Naive B cell (primary cell): ENCODE measurements around the gene USP6. TPM values are rescaled to one million over a fixed set of nuclear protein-coding genes. Genes with fewer than 3 reads are reported as not detected.
"Not testable (repeated sequence)": the region's sequence is repeated elsewhere in the genome, so short reads cannot be mapped to it uniquely, and the experiment has no call there.

Experiments
- ATAC-seq, 2 donors: fragments of 150-1000 bp; cut with Tn5 transposase; 2 replicates each; pipeline ENCODE4 v1.10.0; 2021; ENCODE audit warnings: low read depth in 2 of 2, mild to moderate bottlenecking in 2 of 2, moderate library complexity in 2 of 2
- DNase-seq: peaks from one replicate; pipeline ENCODE4 v3.0.0; 2022
- H3K27ac Mint-ChIP-seq, 6 donors: one replicate each; pipeline ENCODE4 v1.8.0; 2020 to 2022; ENCODE audit warnings: mild to moderate bottlenecking in 6 of 6, mixed read lengths in 6 of 6, moderate library complexity in 5 of 6, inconsistent platforms in 2 of 6
- H3K27me3 Mint-ChIP-seq, 3 donors: one replicate each; pipeline ENCODE4 v1.8.0; 2021 to 2022; ENCODE audit warnings: mixed read lengths in 3 of 3, mild to moderate bottlenecking in 1 of 3
- H3K36me3 Mint-ChIP-seq, 2 donors: one replicate each; pipeline ENCODE4 v1.8.0; 2020 to 2022; ENCODE audit warnings: mixed read lengths in 2 of 2, inconsistent platforms in 1 of 2, mild to moderate bottlenecking in 1 of 2
- H3K4me1 Mint-ChIP-seq, 3 donors: one replicate each; pipeline ENCODE4 v1.8.0; 2020 to 2022; ENCODE audit warnings: mixed read lengths in 3 of 3, inconsistent platforms in 1 of 3, mild to moderate bottlenecking in 1 of 3, moderate library complexity in 1 of 3
- H3K4me3 Mint-ChIP-seq, 8 donors: one replicate each; pipeline ENCODE4 v1.8.0; 2020 to 2022; ENCODE audit warnings: mild to moderate bottlenecking in 8 of 8, mixed read lengths in 8 of 8, moderate library complexity in 8 of 8, inconsistent platforms in 2 of 8
- H3K9me3 Mint-ChIP-seq, 7 donors: one replicate each; pipeline ENCODE4 v1.8.0; 2020 to 2022; ENCODE audit warnings: mixed read lengths in 7 of 7, mild to moderate bottlenecking in 5 of 7, inconsistent platforms in 2 of 7, moderate library complexity in 1 of 7
- polyA plus RNA-seq, 6 donors: library from polyadenylated mRNA; unstranded; fragments of 300-500 nt; fragmentation: Illumina TruSeq; gene quantifications; one replicate each; pipeline ENCODE4 v1.2.3, GENCODE V29; 2021; ENCODE audit warnings: low read depth in 6 of 6

Gene USP6
- under 1 TPM; 0.06 to 0.37 (median 0.12) TPM for polyA plus RNA-seq

- DNase-seq (no peak), ATAC-seq (no peak)
- Mint-ChIP-seq H3K36me3 (peaks cover 0 to 5% of the 10 kb centered on the region in 2 donors), H3K9me3 (peaks cover 0 to 8% (median 4%) of the 10 kb centered on the region in 7 donors), H3K4me1 (peaks cover 2 to 17% (median 14%) of the 10 kb centered on the region in 3 donors), H3K27me3 (peaks cover 19 to 60% (median 29%) of the 10 kb centered on the region in 3 donors), H3K4me3 (peak within 1 kb of the TSS; percentile 26 to 80 (median 57)), H3K27ac (peak within 1 kb of the TSS in 2 of 6 donors; percentile 44 to 55)
Observed at GRCh38 chr17:5115673-5116651, at the start of gene USP6. Gene USP6 (plus strand): TSS chr17:5116032. CDS start chr17:5130368, 14,336 bp downstream.

GRCh38 chr17:5068236-5068635 is 47.6 kb upstream of the USP6 start:
- ATAC-seq (no peak), DNase-seq (no peak)
- no peaks in the 10 kb centered on the region for H3K36me3 Mint-ChIP-seq
- H3K27ac Mint-ChIP-seq = no peak overlapping the region
- no peaks in the 10 kb centered on the region for H3K4me1 Mint-ChIP-seq
- no peaks in the 10 kb centered on the region for H3K9me3 Mint-ChIP-seq
- H3K4me3 Mint-ChIP-seq = no peak overlapping the region
- peaks cover 8 to 27% (median 16%) of the 10 kb centered on the region in 3 donors for H3K27me3 Mint-ChIP-seq

GRCh38 chr17:5069724-5070123 is 46.1 kb upstream of the USP6 start:
- no peaks in the 10 kb centered on the region for H3K36me3 Mint-ChIP-seq
- H3K9me3 Mint-ChIP-seq = no peaks in the 10 kb centered on the region
- H3K4me3 Mint-ChIP-seq = no peak overlapping the region
- H3K4me1 Mint-ChIP-seq = no peaks in the 10 kb centered on the region
- DNase-seq = no peak
- H3K27ac Mint-ChIP-seq = no peak overlapping the region
- H3K27me3 Mint-ChIP-seq = peaks cover 8 to 25% (median 14%) of the 10 kb centered on the region in 3 donors
- no peak for ATAC-seq

DNA sequence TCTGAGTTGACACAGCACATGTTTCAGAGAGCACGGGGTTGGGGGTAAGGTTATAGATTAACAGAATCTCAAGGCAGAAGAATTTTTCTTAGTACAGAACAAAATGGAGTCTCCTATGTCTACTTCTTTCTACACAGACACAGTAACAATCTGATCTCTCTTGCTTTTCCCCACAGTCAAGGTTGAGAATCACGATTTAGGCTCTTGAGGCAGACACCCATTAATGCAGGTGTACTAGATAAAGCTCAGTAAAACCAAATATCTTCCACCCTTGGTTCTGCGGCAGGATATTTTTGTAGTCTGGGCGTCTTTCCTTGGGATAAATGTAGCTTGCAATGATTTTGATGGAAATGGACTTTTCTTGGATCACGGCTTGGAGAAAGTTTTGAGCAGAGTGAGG is 40.4 kb upstream of the USP6 start:
- peak overlapping the region in 2 of 6 donors; percentile 1 to 34 for H3K27ac Mint-ChIP-seq
- H3K27me3 Mint-ChIP-seq, ATAC-seq, H3K9me3 Mint-ChIP-seq, H3K36me3 Mint-ChIP-seq, DNase-seq: not testable (repeated sequence)
- H3K4me3 Mint-ChIP-seq = peak overlapping the region in 1 of 8 donors; percentile 73
- peaks cover 11 to 25% (median 24%) of the 10 kb centered on the region in 3 donors for H3K4me1 Mint-ChIP-seq

DNA sequence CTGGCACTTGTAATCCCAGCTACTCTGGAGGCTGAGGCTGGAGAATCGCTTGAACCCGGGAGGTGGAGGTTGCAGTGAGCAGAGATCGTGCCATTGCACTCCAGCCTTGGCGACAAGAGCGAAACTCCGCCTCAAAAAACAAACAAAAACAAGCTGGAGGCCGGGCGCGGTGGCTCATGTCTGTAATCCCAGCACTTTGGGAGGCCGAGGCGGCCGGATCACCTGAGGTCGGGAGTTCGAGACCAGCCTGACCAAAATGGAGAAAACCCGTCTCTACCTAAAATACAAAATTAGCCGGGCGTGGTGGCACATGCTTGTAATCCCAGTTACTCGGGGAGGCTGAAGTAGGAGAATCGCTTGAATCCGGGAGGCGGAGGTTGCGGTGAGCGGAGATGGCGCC is 38.6 kb upstream of the USP6 start:
- not testable (repeated sequence) for ATAC-seq, H3K36me3 Mint-ChIP-seq, H3K27me3 Mint-ChIP-seq, H3K9me3 Mint-ChIP-seq, DNase-seq
- Mint-ChIP-seq H3K4me3 (peak overlapping the region; percentile 71 to 96 (median 92)), H3K4me1 (peaks cover 15 to 33% (median 32%) of the 10 kb centered on the region in 3 donors), H3K27ac (peak overlapping the region; percentile 16 to 99 (median 86))

DNA sequence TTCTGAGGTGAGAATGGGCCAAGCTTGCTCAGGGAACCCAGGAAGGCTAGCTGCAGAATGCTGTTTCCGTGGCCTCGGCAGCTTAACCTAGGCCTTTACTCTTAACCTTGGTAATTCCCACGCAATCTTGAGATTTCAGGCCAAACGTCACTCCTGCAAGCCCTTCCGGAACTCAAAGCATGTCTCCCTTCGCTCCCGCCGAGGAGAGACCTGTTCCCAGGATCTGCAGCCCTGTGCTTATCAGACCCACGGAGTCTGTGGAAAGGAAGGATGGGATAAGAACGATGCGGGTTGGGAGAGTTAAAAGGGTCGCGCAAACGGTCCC is 38.1 kb upstream of the USP6 start:
- Mint-ChIP-seq H3K27me3 (no peaks in the 10 kb centered on the region), H3K4me1 (peaks cover 17 to 36% (median 35%) of the 10 kb centered on the region in 3 donors), H3K4me3 (peak overlapping the region; percentile 71 to 96 (median 92)), H3K27ac (peak overlapping the region; percentile 81 to 99 (median 96)), H3K9me3 (peaks cover 0 to 4% (median 0%) of the 10 kb centered on the region in 7 donors), H3K36me3 (no peaks in the 10 kb centered on the region)
- no peak for ATAC-seq
- DNase-seq = no peak

GRCh38 chr17:5078106-5079028 is 37.5 kb upstream of the USP6 start, which contains the start of gene ZFP3:
Gene ZFP3 (plus strand): TSS chr17:5078467. CDS start chr17:5091505, 13,038 bp downstream.
- H3K9me3 Mint-ChIP-seq = peaks cover 0 to 4% (median 0%) of the 10 kb centered on the region in 7 donors
- DNase-seq (peak; percentile 87), ATAC-seq (peak; percentile 83 to 84)
- H3K27ac Mint-ChIP-seq = peak within 1 kb of the TSS; percentile 81 to 99 (median 96)
- H3K4me3 Mint-ChIP-seq = peak within 1 kb of the TSS; percentile 71 to 96 (median 92)
- H3K27me3 Mint-ChIP-seq = no peaks in the 10 kb centered on the region
- H3K36me3 Mint-ChIP-seq = no peaks in the 10 kb centered on the region
- peaks cover 20 to 39% (median 38%) of the 10 kb centered on the region in 3 donors for H3K4me1 Mint-ChIP-seq

DNA sequence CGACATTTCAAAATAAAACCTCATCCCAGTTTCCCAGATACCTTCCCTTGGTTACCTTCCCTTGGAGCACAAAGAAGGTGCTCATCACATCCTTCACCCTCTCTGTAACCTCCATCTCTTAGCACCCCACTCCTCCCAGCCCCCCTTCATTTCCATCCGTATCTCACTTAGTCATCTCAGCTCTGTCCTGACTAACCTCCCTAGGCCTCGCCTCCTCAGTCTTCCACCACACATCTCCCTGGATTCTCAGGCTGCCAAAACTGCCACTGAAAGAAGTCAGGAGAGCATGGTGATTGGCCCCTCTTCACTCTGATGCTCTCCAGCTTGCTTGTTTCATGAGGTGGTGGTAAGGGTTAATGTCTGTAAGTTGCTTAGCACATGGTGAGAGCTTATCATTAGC is 35.2 kb upstream of the USP6 start:
- peak overlapping the region in 4 of 6 donors; percentile 33 to 90 (median 52) for H3K27ac Mint-ChIP-seq
- no peak for DNase-seq
- H3K36me3 Mint-ChIP-seq = peaks cover 7 to 11% of the 10 kb centered on the region in 2 donors
- H3K9me3 Mint-ChIP-seq = peaks cover 2 to 14% (median 8%) of the 10 kb centered on the region in 7 donors
- H3K4me1 Mint-ChIP-seq = peaks cover 24 to 48% (median 39%) of the 10 kb centered on the region in 3 donors
- H3K4me3 Mint-ChIP-seq = peak overlapping the region in 3 of 8 donors; percentile 3 to 86 (median 36)
- H3K27me3 Mint-ChIP-seq = no peaks in the 10 kb centered on the region
- no peak for ATAC-seq

- Mint-ChIP-seq H3K4me1 (peaks cover 17 to 22% (median 18%) of the 10 kb centered on the region in 3 donors), H3K36me3 (peaks cover 48 to 58% of the 10 kb centered on the region in 2 donors), H3K4me3 (peak overlapping the region in 1 of 8 donors; percentile 47), H3K9me3 (peaks cover 26 to 87% (median 82%) of the 10 kb centered on the region in 7 donors), H3K27ac (peak overlapping the region in 1 of 6 donors; percentile 15), H3K27me3 (no peaks in the 10 kb centered on the region)
- no peak for DNase-seq
- no peak for ATAC-seq
Observed at GRCh38 chr17:5092218-5093010, 23.4 kb upstream of the USP6 start.

DNA sequence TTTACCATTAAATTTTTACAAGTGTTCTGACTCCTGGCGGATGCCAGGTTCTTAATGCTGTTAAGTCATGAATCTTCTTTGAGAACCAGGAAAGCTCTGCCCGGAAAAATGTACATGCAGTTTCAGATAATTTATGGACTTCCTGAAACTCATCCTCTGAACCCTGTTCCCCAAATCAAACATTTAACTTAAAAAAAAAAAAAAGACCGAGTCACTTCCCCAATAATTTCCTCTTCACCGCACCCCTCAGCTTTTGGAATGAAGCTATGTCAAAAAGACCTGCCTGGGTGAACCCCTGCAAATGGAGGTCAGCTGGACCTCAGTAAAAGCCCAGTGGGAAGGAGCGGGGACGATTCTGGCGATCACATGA is 19.1 kb upstream of the USP6 start:
- ATAC-seq (peak; percentile 42 to 45), DNase-seq (no peak)
- Mint-ChIP-seq H3K4me3 (peak overlapping the region; percentile 94 to 98 (median 97)), H3K36me3 (peaks cover 13 to 34% of the 10 kb centered on the region in 2 donors), H3K27me3 (no peaks in the 10 kb centered on the region), H3K4me1 (peaks cover 20 to 24% (median 20%) of the 10 kb centered on the region in 3 donors), H3K27ac (peak overlapping the region; percentile 12 to 96 (median 92)), H3K9me3 (peaks cover 10 to 50% (median 44%) of the 10 kb centered on the region in 7 donors)

DNA sequence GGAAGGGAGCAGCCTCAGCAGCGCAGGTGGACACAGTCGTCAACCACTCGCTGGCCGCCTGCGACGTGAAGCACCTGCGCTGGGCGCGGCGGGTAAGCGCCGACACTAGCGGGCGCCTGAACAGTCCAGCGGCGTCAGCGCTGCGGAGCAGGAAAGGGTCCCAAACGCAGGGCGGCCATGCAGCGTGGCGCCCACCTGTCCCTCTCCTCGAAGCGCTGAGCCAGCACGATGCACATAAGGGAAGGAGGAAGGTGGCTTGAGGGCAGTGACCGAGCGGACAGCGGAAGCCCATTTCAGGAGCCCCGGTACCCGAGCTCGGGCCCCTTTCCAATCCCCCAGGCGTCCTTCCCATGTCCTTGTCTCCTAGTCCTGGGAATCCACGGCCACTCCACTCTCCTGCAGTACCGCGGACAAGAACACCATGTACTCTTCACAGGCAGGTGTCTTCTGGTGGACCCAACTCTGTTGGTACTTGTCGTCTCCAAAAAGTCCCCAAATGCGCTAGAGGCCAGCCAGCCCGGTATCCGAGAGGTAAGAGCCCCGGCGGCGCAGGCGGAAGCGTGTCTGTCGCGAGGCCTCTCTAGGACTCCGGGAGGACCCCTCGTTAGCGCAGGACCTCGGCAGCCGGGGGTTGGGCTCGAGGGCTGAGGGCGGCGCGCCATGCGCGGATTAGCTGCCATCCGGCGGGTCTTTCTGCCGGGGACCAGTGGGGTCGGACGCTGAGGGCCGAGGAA is 18.6 kb upstream of the USP6 start:
- Mint-ChIP-seq H3K9me3 (peaks cover 10 to 45% (median 38%) of the 10 kb centered on the region in 7 donors), H3K4me3 (peak overlapping the region; percentile 94 to 98 (median 97)), H3K27ac (peak overlapping the region; percentile 90 to 96 (median 94)), H3K27me3 (no peaks in the 10 kb centered on the region), H3K4me1 (peaks cover 20 to 24% (median 20%) of the 10 kb centered on the region in 3 donors), H3K36me3 (peaks cover 10 to 28% of the 10 kb centered on the region in 2 donors)
- peak; percentile 70 for DNase-seq
- peak; percentile 91 to 92 for ATAC-seq
